ENCODE data around the gene NODAL.

- no peak for TF ChIP-seq EP300 (IDR thresholded peaks at IDR 0.05; ENCODE audit: borderline replicate concordance)
- TF ChIP-seq CEBPB (IDR thresholded peaks at IDR 0.05) = no peak
- no peak for TF ChIP-seq TEAD4 (IDR thresholded peaks at IDR 0.05)
- TF ChIP-seq RAD21 (IDR thresholded peaks at IDR 0.05; ENCODE audit: low read depth) = no peak
- TF ChIP-seq, protein P1, sequence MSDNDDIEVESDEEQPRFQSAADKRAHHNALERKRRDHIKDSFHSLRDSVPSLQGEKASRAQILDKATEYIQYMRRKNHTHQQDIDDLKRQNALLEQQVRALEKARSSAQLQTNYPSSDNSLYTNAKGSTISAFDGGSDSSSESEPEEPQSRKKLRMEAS (IDR thresholded peaks at IDR 0.05) = no peak
- no peak for TF ChIP-seq TAF1 (IDR thresholded peaks at IDR 0.05; ENCODE audit: low read depth)
- no peak for TF ChIP-seq YY1 (IDR thresholded peaks at IDR 0.05; ENCODE audit: low read depth)
- TF ChIP-seq EGR1 (IDR thresholded peaks at IDR 0.05) = no peak
- no peak for TF ChIP-seq CREB1 (IDR thresholded peaks at IDR 0.05; ENCODE audit: low read depth)
- no peak for TF ChIP-seq REST (IDR thresholded peaks at IDR 0.05; ENCODE audit: low read depth)
Observed at GRCh38 chr10:70433581-70434280, 7.8 kb downstream of the NODAL start.

Data from Ishikawa (cell line).